Large intestine (tissue), 3 donors: Measurements from ENCODE around the gene WDR45. TPM values are rescaled to one million over a fixed set of nuclear protein-coding genes. Genes with fewer than 3 reads are reported as not detected.

Source experiments
- DNase-seq, 2 donors: peaks; one replicate each; pipeline versions ENCODE4 v3.0.0 to v3.0.0-alpha.2; 2013
- H3K27ac ChIP-seq: one replicate; pipeline ENCODE4 v1.5.1; 2013; ENCODE audit warnings: low read length
- H3K27me3 ChIP-seq: 2 replicates; pipeline ENCODE4 v1.6.1; 2013; ENCODE audit warnings: low read length; ENCODE audit not compliant: control insufficient read depth, insufficient read depth
- H3K36me3 ChIP-seq: 2 replicates; pipeline ENCODE4 v1.6.1; 2013; ENCODE audit warnings: low read length; ENCODE audit not compliant: control insufficient read depth, insufficient read depth
- H3K4me1 ChIP-seq: one replicate; pipeline ENCODE4 v1.6.1; 2013; ENCODE audit warnings: low read length; ENCODE audit not compliant: control insufficient read depth, insufficient read depth
- H3K4me3 ChIP-seq: one replicate; pipeline ENCODE4 v1.5.1; 2013; ENCODE audit warnings: low read length
- H3K9me3 ChIP-seq: one replicate; pipeline ENCODE4 v1.6.1; 2013; ENCODE audit warnings: mild to moderate bottlenecking, low read depth, low read length, moderate library complexity; ENCODE audit not compliant: control insufficient read depth
- WGBS: methylation state at CpG from one replicate; pipeline ENCODE4 v1.1.5; 2013; ENCODE audit warnings: low lambda C conversion rate; ENCODE audit not compliant: insufficient coverage; 5-methylcytosine and 5-hydroxymethylcytosine counted together
- polyA plus RNA-seq: library from polyadenylated mRNA; unstranded; fragments of 120-200 nt; gene quantifications from one replicate; pipeline ENCODE4 v1.2.1, GENCODE V29; 2013

The WDR45 gene
- polyA plus RNA-seq, 1 donor, result 46.6 TPM

GRCh38 chrX:49082271-49082871 lies 2.7 kb upstream of the WDR45 start:
- no CpG with 5 or more reads among the region's 4 CpGs for WGBS
- no peaks in the 10 kb centered on the region for H3K27me3 ChIP-seq
- H3K27ac ChIP-seq, result no peak overlapping the region
- DNase-seq, result no peak
- H3K36me3 ChIP-seq, result no peaks in the 10 kb centered on the region
- peaks cover 8% of the 10 kb centered on the region for H3K4me1 ChIP-seq
- no peaks in the 10 kb centered on the region for H3K9me3 ChIP-seq
- no peak overlapping the region for H3K4me3 ChIP-seq

DNA sequence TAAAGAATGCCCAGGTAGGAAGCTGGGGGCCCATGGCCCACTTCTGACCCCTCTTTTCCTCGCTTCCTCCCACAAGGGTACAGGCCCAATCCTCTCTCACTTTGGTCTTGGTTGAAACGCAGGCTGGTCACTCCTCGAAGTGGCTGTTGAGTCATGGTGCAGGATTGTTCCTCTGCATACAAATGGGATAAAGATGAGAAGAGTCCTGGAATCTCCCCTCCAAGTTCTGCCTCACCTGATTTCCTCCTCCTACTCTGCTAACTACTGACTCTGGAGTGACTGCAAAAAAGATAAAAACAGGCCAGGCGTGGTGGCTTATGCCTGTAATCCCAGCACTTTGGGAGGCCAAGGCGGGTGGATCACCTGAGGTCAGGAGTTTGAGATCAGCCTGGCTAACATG lies 1.7 kb downstream of the WDR45 start:
- H3K9me3 ChIP-seq, result peaks cover 2% of the 10 kb centered on the region
- H3K27me3 ChIP-seq, result no peaks in the 10 kb centered on the region
- peaks cover 9% of the 10 kb centered on the region for H3K36me3 ChIP-seq
- WGBS, result no CpG with 5 or more reads among the region's 5 CpGs
- DNase-seq, result no peak
- no peak overlapping the region for H3K4me3 ChIP-seq
- peaks cover 16% of the 10 kb centered on the region for H3K4me1 ChIP-seq
- H3K27ac ChIP-seq, result no peak overlapping the region

- H3K9me3 ChIP-seq, result peaks cover 2% of the 10 kb centered on the region
- WGBS, result no CpG with 5 or more reads among the region's 13 CpGs
- no peak overlapping the region for H3K27ac ChIP-seq
- H3K36me3 ChIP-seq, result peaks cover 9% of the 10 kb centered on the region
- no peak for DNase-seq
- H3K4me3 ChIP-seq, result no peak overlapping the region
- H3K4me1 ChIP-seq, result peaks cover 26% of the 10 kb centered on the region
- no peaks in the 10 kb centered on the region for H3K27me3 ChIP-seq
Observed at GRCh38 chrX:49075347-49075746, 4.3 kb downstream of the WDR45 start.

DNA sequence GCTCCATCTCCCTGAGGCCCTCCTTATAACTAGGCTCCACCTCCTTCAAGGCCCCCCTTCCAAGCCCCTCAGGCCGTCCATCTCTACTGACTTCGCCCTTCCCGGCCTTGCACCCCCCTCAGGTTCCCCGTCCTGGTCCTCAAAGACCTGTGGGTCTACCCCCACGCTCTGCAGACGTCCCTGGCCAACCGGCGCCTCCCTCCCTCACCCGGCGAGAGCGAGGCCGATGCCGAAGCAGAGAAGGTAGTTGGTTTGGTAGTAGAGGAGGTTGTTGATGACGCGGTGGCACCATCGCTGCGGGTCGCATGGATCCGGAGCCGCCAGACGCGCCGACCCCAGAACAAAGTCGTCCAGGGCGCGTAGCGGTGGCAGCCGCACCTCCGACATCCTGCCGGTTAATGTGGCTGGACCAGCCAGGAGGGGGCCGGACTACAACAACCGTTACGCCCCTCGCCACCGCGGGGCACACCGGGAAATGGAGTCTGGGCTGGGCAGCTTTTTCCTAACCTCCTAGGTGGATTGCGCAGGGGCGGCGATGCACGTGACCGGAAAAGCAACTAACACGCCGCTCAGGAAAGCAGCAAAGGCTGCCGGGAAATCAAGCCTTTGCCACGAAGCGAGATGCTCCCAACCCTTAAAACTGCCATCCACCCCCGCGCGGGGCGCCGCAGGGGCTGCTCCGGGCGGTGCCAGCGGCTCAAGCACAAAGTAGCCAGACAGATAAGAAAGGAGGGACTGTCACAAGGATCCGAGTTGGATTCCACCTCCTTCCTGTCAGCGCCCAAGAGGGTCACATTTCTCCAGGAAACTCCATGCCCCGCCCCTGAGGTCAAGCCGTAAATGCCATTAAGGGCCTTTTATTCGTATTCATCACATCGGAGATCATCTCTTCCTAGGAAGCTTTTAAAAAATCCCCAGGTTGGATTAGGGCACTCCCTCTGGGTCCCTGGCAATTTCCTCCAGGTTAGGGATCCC lies 5.8 kb downstream of the WDR45 start, which contains the start of gene PRAF2:
Gene PRAF2 (minus strand): TSS at position 402 of the 975 bp plus-strand sequence. CDS start 15 bp downstream, at position 387.
- peak within 1 kb of the TSS; percentile 48 for H3K27ac ChIP-seq
- peak; percentile 88 to 91 for DNase-seq
- H3K27me3 ChIP-seq, result no peaks in the 10 kb centered on the region
- H3K4me1 ChIP-seq, result peaks cover 21% of the 10 kb centered on the region
- peak within 1 kb of the TSS; percentile 68 for H3K4me3 ChIP-seq
- WGBS, result no CpG with 5 or more reads among the region's 61 CpGs
- H3K9me3 ChIP-seq, result peaks cover 2% of the 10 kb centered on the region
- H3K36me3 ChIP-seq, result peaks cover 9% of the 10 kb centered on the region

DNA sequence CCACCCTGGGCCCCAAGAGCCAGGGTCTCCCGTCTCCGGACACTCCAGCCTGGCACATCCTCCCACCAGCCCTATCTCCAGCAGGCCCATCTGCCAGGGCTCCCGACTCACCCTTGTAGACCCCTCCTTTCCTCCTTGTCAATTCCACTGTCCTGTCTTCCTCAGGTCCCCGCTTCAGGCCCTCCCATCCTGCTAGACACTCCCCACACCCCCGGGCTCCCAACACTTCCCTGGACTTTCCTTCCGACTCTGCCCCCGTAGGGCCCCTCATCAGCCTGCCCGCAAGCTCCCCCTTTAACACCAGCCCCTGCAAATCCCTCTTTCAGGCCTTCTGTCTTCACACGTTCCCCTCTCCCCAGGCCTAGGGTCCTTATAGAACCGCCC lies 7.0 kb downstream of the WDR45 start:
- peaks cover 18% of the 10 kb centered on the region for H3K4me1 ChIP-seq
- no peaks in the 10 kb centered on the region for H3K27me3 ChIP-seq
- no CpG with 5 or more reads among the region's 10 CpGs for WGBS
- peak overlapping the region; percentile 68 for H3K4me3 ChIP-seq
- no peak for DNase-seq
- H3K9me3 ChIP-seq, result peaks cover 2% of the 10 kb centered on the region
- no peak overlapping the region for H3K27ac ChIP-seq
- H3K36me3 ChIP-seq, result peaks cover 9% of the 10 kb centered on the region

- H3K4me1 ChIP-seq, result peaks cover 18% of the 10 kb centered on the region
- no CpG with 5 or more reads among the region's 63 CpGs for WGBS
- peaks cover 2% of the 10 kb centered on the region for H3K9me3 ChIP-seq
- peaks cover 13% of the 10 kb centered on the region for H3K36me3 ChIP-seq
- peak overlapping the region; percentile 41 for H3K27ac ChIP-seq
- peak overlapping the region; percentile 68 for H3K4me3 ChIP-seq
- H3K27me3 ChIP-seq, result no peaks in the 10 kb centered on the region
- DNase-seq, result peak; percentile 75 to 76
Observed at GRCh38 chrX:49071877-49072711, 7.6 kb downstream of the WDR45 start.

DNA sequence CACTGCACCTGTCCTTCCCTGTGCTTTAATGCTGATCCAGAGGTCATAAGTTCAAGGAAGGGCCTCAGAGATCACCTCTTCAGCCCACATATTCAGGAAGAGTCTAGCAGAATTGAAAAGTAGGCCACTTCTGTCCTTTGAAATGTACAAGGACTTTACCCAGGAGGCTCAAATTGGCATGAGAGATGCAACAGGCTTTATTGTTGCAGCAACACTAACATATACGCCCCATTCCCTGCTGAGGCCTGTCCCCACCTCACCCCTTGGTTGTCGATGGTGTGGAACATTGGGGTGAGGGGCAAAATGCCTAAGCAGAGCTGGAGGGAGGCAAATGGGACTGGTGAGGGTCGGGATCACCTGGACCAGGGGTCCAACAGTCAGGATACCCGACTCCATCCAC lies 8.7 kb downstream of the WDR45 start:
- no peak for DNase-seq
- peaks cover 14% of the 10 kb centered on the region for H3K36me3 ChIP-seq
- no CpG with 5 or more reads among the region's 4 CpGs for WGBS
- H3K27me3 ChIP-seq, result no peaks in the 10 kb centered on the region
- no peak overlapping the region for H3K27ac ChIP-seq
- H3K4me3 ChIP-seq, result no peak overlapping the region
- peaks cover 18% of the 10 kb centered on the region for H3K4me1 ChIP-seq
- peaks cover 2% of the 10 kb centered on the region for H3K9me3 ChIP-seq

DNA sequence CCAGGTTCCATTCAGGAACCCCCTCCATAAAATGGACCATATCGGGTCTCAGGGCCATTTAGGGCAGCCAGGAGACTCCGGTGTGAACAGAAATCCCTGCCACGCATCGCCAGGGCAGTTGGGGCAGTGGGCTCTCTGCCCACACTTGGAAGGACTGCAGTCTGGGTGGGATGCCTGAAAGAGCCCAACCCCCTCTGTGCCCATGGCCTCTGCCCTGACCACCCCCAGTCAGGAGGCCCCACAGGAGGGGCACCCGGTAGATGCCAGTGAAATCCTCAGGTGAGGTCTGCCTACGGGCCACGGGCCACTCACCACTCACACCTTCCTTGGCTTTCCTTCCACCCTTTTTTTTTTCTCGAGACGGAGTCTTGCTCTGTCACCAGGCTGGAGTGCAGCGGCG lies 10.6 kb downstream of the WDR45 start:
- no peaks in the 10 kb centered on the region for H3K27me3 ChIP-seq
- H3K4me1 ChIP-seq, result peaks cover 14% of the 10 kb centered on the region
- no peak for DNase-seq
- H3K36me3 ChIP-seq, result peaks cover 19% of the 10 kb centered on the region
- no peak overlapping the region for H3K27ac ChIP-seq
- H3K9me3 ChIP-seq, result peaks cover under 1% of the 10 kb centered on the region
- no CpG with 5 or more reads among the region's 11 CpGs for WGBS
- H3K4me3 ChIP-seq, result no peak overlapping the region

- Histone ChIP-seq H3K27ac (no peak overlapping the region), H3K4me1 (peaks cover 5% of the 10 kb centered on the region), H3K27me3 (no peaks in the 10 kb centered on the region), H3K9me3 (no peaks in the 10 kb centered on the region), H3K4me3 (no peak overlapping the region), H3K36me3 (peaks cover 26% of the 10 kb centered on the region)
- no CpG with 5 or more reads among the region's 41 CpGs for WGBS
- no peak for DNase-seq
Observed at GRCh38 chrX:49067285-49068120, 12.2 kb downstream of the WDR45 start.
